NB4 (cell line): Measurements from ENCODE around the gene PSMA7.

Source experiments
- MYC ChIP-seq: IDR thresholded peaks from 2 replicates; pipeline ENCODE4 v1.6.1; 2011; ENCODE audit warnings: low read depth, low read length
- POLR2A ChIP-seq: IDR thresholded peaks from 2 replicates; pipeline ENCODE4 v1.6.1; 2011; ENCODE audit warnings: mild to moderate bottlenecking; ENCODE audit not compliant: insufficient read length; ENCODE audit errors: extremely low read depth
- TF ChIP-seq, protein P1 (sequence below): IDR thresholded peaks from one replicate; pipeline ENCODE4 v1.5.1; 2012; ENCODE audit warnings: low read depth, low read length
- TF ChIP-seq, protein P2 (sequence below): IDR thresholded peaks from 2 replicates; pipeline ENCODE4 v1.6.1; 2011; ENCODE audit warnings: low read depth, low read length

DNA sequence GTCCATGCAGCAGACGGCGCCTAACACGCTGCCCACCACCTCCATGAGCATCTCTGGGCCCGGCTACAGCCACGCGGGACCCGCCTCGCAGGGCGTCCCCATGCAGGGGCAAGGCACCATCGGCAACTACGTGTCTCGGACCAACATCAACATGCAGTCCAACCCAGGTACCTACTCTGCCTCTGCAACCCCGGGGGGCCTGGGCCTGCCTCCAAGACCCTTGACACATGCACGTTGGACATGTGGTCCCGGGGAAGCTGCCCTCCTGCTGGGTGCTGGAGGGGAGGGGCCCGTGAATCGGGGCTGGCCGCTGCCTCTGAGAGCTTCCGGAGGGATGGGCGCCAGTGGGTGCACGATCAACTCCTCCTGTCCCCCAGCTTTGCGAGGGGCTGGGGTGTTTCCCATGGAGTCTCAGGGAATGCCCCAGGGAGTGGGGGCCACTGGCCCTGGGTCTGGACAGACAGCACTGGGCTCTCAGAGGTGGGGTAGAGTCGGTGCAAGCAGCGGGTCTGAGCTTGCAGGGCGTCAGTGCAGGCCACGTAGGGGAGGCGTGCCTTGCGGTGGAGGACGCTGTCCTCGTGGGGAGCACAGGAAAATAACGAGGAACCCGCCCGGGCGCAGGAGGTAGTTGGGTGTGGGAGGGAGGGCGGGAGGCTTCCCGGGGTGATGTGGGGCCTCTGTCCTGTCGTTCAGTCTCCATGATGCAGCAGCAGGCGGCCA lies 19.7 kb upstream of the PSMA7 start:
- TF ChIP-seq, protein P1, sequence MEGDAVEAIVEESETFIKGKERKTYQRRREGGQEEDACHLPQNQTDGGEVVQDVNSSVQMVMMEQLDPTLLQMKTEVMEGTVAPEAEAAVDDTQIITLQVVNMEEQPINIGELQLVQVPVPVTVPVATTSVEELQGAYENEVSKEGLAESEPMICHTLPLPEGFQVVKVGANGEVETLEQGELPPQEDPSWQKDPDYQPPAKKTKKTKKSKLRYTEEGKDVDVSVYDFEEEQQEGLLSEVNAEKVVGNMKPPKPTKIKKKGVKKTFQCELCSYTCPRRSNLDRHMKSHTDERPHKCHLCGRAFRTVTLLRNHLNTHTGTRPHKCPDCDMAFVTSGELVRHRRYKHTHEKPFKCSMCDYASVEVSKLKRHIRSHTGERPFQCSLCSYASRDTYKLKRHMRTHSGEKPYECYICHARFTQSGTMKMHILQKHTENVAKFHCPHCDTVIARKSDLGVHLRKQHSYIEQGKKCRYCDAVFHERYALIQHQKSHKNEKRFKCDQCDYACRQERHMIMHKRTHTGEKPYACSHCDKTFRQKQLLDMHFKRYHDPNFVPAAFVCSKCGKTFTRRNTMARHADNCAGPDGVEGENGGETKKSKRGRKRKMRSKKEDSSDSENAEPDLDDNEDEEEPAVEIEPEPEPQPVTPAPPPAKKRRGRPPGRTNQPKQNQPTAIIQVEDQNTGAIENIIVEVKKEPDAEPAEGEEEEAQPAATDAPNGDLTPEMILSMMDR: no peak
- TF ChIP-seq POLR2A (no peak), MYC (no peak)
- TF ChIP-seq, protein P2, sequence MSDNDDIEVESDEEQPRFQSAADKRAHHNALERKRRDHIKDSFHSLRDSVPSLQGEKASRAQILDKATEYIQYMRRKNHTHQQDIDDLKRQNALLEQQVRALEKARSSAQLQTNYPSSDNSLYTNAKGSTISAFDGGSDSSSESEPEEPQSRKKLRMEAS: no peak
